B cell (primary cell): Measurements from ENCODE around the gene AOAH. TPM values are rescaled to one million over a fixed set of nuclear protein-coding genes. Genes with fewer than 3 reads are reported as not detected.

Source experiments
- ATAC-seq: fragments of 200-7000 bp; cut with Tn5 transposase; one replicate; pipeline ENCODE4 v1.10.0; 2021; ENCODE audit warnings: low read depth, mild to moderate bottlenecking, moderate number of reproducible peaks, moderate library complexity
- CTCF ChIA-PET: fragments of 350-600 bp; sonication (Branson Sonifier 250); formaldehyde crosslinking; loops from one replicate; lab custom pipeline; 2021; ENCODE audit warnings: antibody characterized with exemption, inconsistent platforms; lab: Charles Lee
- POLR2A ChIA-PET: fragments of 350-600 bp; sonication (Branson Sonifier 250); formaldehyde crosslinking; loops from one replicate; lab custom pipeline; 2021; ENCODE audit warnings: antibody characterized with exemption; lab: Charles Lee
- DNase-seq: peaks from one replicate; pipeline ENCODE4 v3.0.0; 2013
- H2AFZ ChIP-seq: 2 replicates; pipeline ENCODE4 v1.6.1; 2012; ENCODE audit warnings: mild to moderate bottlenecking, low read depth, low read length; ENCODE audit not compliant: insufficient read depth, poor library complexity, severe bottlenecking
- H3K27ac ChIP-seq, 2 donors: 1 replicate in 1 of 2; 2 replicates in 1 of 2; pipeline ENCODE4 v1.5.1; 2012 to 2013; ENCODE audit warnings: low read length in 2 of 2, mild to moderate bottlenecking in 2 of 2, moderate library complexity in 1 of 2
- H3K27me3 ChIP-seq, 4 experiments: fragments of 200-600 bp in 1 of 4; sonication (generic) in 1 of 4; replicated peaks in 1 of 4; 1 replicate in 2 of 4; 2 replicates in 2 of 4; pipeline versions ENCODE4 v1.6.1 to v1.7.0; 2013 to 2016; ENCODE audit warnings: low read length in 3 of 4, mild to moderate bottlenecking in 2 of 4, mixed read lengths in 1 of 4, moderate library complexity in 1 of 4; ENCODE audit not compliant: insufficient read depth in 4 of 4, control insufficient read depth in 3 of 4; ENCODE audit errors: control extremely low read depth in 1 of 4
- H3K36me3 ChIP-seq, 2 experiments: replicated peaks in 1 of 2; 1 replicate in 1 of 2; 2 replicates in 1 of 2; pipeline versions ENCODE4 v1.6.1 to v1.7.1; 2013; ENCODE audit warnings: low read length in 1 of 2; ENCODE audit not compliant: insufficient read depth in 2 of 2, control insufficient read depth in 1 of 2; ENCODE audit errors: control extremely low read depth in 1 of 2, extremely low read depth in 1 of 2
- H3K4me1 ChIP-seq, 2 donors: fragments of 200-600 bp in 1 of 2; sonication (generic) in 1 of 2; 1 replicate in 1 of 2; 2 replicates in 1 of 2; pipeline versions ENCODE4 v1.5.1 to v1.6.1; 2013 to 2017; ENCODE audit warnings: low read length in 2 of 2; ENCODE audit not compliant: control insufficient read depth in 2 of 2, insufficient read depth in 2 of 2
- H3K4me2 ChIP-seq: replicated peaks from 2 replicates; pipeline ENCODE3; 2012; ENCODE audit warnings: mild to moderate bottlenecking, low read depth, low read length; ENCODE audit not compliant: poor library complexity, severe bottlenecking
- H3K4me3 ChIP-seq, 5 experiments: fragments of 200-600 bp in 1 of 5; sonication (generic) in 1 of 5; 1 replicate in 3 of 5; 2 replicates in 2 of 5; pipeline versions ENCODE4 v1.5.1 to v1.7.0; 2011 to 2016; ENCODE audit warnings: low read length in 4 of 5, mild to moderate bottlenecking in 4 of 5, low read depth in 2 of 5, control low read depth in 1 of 5, moderate library complexity in 1 of 5; ENCODE audit not compliant: insufficient read depth in 1 of 5; ENCODE audit errors: control extremely low read depth in 1 of 5, extremely low read depth in 1 of 5
- H3K79me2 ChIP-seq: fragments of 200-600 bp; sonication (generic); one replicate; pipeline ENCODE4 v1.6.0; 2016; ENCODE audit warnings: low read length; ENCODE audit not compliant: control insufficient read depth, insufficient read depth
- H3K9ac ChIP-seq: fragments of 200-600 bp; sonication (generic); 2 replicates; pipeline ENCODE4 v1.6.1; 2017; ENCODE audit warnings: mild to moderate bottlenecking, low read length, moderate library complexity
- H3K9me3 ChIP-seq, 3 donors: one replicate each; pipeline versions ENCODE4 v1.6.1 to v1.7.1; 2013; ENCODE audit warnings: low read length in 2 of 3; ENCODE audit not compliant: control insufficient read depth in 2 of 3, insufficient read depth in 1 of 3; ENCODE audit errors: control extremely low read depth in 1 of 3
- H4K20me1 ChIP-seq: 2 replicates; pipeline ENCODE4 v1.6.0; 2012; ENCODE audit warnings: mild to moderate bottlenecking, low read length; ENCODE audit not compliant: insufficient read depth, control insufficient read depth, poor library complexity, severe bottlenecking
- H3K27ac Mint-ChIP-seq: one replicate; pipeline ENCODE4 v1.8.0; 2021; ENCODE audit warnings: mixed read lengths
- H3K27me3 Mint-ChIP-seq: one replicate; pipeline ENCODE4 v1.8.0; 2021; ENCODE audit warnings: mixed read lengths
- H3K4me1 Mint-ChIP-seq: one replicate; pipeline ENCODE4 v1.8.0; 2021; ENCODE audit warnings: mixed read lengths
- H3K4me3 Mint-ChIP-seq: one replicate; pipeline ENCODE4 v1.8.0; 2021; ENCODE audit warnings: mixed read lengths
- H3K9me3 Mint-ChIP-seq: one replicate; pipeline ENCODE4 v1.8.0; 2022; ENCODE audit warnings: mixed read lengths; ENCODE audit not compliant: insufficient read depth
- CTCF ChIP-seq: fragments of 200-600 bp; IDR thresholded peaks from one replicate; pipeline ENCODE4 v1.8.0; 2022; ENCODE audit warnings: antibody characterized with exemption, mild to moderate bottlenecking
- EZH2 ChIP-seq: IDR thresholded peaks from 2 replicates; pipeline ENCODE4 v1.6.1; 2012; ENCODE audit warnings: borderline replicate concordance, low read depth, mild to moderate bottlenecking, moderate library complexity, low read length; ENCODE audit not compliant: insufficient read depth, poor library complexity, severe bottlenecking
- WGBS: methylation state at CpG from one replicate; pipeline ENCODE4 v1.1.5; 2013; ENCODE audit warnings: missing lambda C conversion rate; ENCODE audit not compliant: insufficient coverage; 5-methylcytosine and 5-hydroxymethylcytosine counted together
- intact Hi-C: fragments of 100-400 bp; cut with micrococcal nuclease; formaldehyde crosslinking; loops from one replicate; pipeline ENCODE4 v1.10.0; 2022
- polyA plus RNA-seq: library from polyadenylated mRNA; depleted of rRNA; stranded (reverse); fragments of >200 nt; gene quantifications from 2 replicates; pipeline ENCODE4 v1.2.3, GENCODE V29; 2012
- total RNA-seq, 2 donors: library from RNA; stranded (reverse); fragments of 120-200 nt in 1 of 2; gene quantifications; 1 replicate in 1 of 2; 2 replicates in 1 of 2; pipeline versions ENCODE4 v1.2.3 to v1.2.4, GENCODE V29; 2013 to 2022

Gene AOAH
- total and polyA plus RNA-seq, 2 donors (not counting 1 experiment from before 2014, with no cell fraction given), result 2.6 to 5.0 TPM

GRCh38 chr7:36659638-36660341, 64.5 kb downstream of the AOAH start:
- ChIA-PET CTCF (no interaction called here), POLR2A (no interaction called here)
- H3K79me2 ChIP-seq, result no peaks in the 10 kb centered on the region
- DNase-seq (no peak), ATAC-seq (no peak)
- H3K4me2 ChIP-seq, result no peak overlapping the region
- H3K27ac ChIP-seq, result no peak overlapping the region
- H3K4me1 ChIP-seq, result no peaks in the 10 kb centered on the region
- no peak overlapping the region for H3K27ac Mint-ChIP-seq
- no peaks in the 10 kb centered on the region for H3K9me3 Mint-ChIP-seq
- H3K4me3 ChIP-seq, result no peak overlapping the region
- H3K27me3 Mint-ChIP-seq, result no peaks in the 10 kb centered on the region
- H3K36me3 ChIP-seq, result peaks cover 0 to under 1% of the 10 kb centered on the region in 2 experiments
- no peaks in the 10 kb centered on the region for H3K27me3 ChIP-seq
- no peak overlapping the region for H2AFZ ChIP-seq
- WGBS, result 98% methylated on average over 9 of the region's 13 CpGs
- no peaks in the 10 kb centered on the region for H3K9me3 ChIP-seq
- H4K20me1 ChIP-seq, result no peaks in the 10 kb centered on the region
- no peak for TF ChIP-seq EZH2
- TF ChIP-seq CTCF, result no peak
- H3K4me1 Mint-ChIP-seq, result no peaks in the 10 kb centered on the region
- H3K9ac ChIP-seq, result no peak overlapping the region
- intact Hi-C loops, result no loop called here
- H3K4me3 Mint-ChIP-seq, result no peak overlapping the region

- H3K9me3 ChIP-seq, result no peaks in the 10 kb centered on the region
- ATAC-seq (no peak), DNase-seq (no peak)
- CTCF ChIA-PET, result no interaction called here
- WGBS, result 100% methylated on average over 2 of the region's 4 CpGs
- Mint-ChIP-seq H3K27me3 (no peaks in the 10 kb centered on the region), H3K27ac (no peak overlapping the region), H3K9me3 (no peaks in the 10 kb centered on the region), H3K4me1 (no peaks in the 10 kb centered on the region), H3K4me3 (no peak overlapping the region)
- intact Hi-C loops, result no loop called here
- H3K9ac ChIP-seq, result no peak overlapping the region
- no peaks in the 10 kb centered on the region for H3K27me3 ChIP-seq
- no peaks in the 10 kb centered on the region for H3K36me3 ChIP-seq
- no peak overlapping the region for H3K4me3 ChIP-seq
- POLR2A ChIA-PET, result no interaction called here
- no peak overlapping the region for H3K4me2 ChIP-seq
- no peak overlapping the region for H2AFZ ChIP-seq
- no peak overlapping the region for H3K27ac ChIP-seq
- H4K20me1 ChIP-seq, result no peaks in the 10 kb centered on the region
- TF ChIP-seq CTCF (no peak), EZH2 (no peak)
- no peaks in the 10 kb centered on the region for H3K4me1 ChIP-seq
- H3K79me2 ChIP-seq, result no peaks in the 10 kb centered on the region
These were observed 65.2 kb downstream of the AOAH start for GRCh38 chr7:36659172-36659516.
